Measurements from ENCODE around the gene MMP10.

DNA sequence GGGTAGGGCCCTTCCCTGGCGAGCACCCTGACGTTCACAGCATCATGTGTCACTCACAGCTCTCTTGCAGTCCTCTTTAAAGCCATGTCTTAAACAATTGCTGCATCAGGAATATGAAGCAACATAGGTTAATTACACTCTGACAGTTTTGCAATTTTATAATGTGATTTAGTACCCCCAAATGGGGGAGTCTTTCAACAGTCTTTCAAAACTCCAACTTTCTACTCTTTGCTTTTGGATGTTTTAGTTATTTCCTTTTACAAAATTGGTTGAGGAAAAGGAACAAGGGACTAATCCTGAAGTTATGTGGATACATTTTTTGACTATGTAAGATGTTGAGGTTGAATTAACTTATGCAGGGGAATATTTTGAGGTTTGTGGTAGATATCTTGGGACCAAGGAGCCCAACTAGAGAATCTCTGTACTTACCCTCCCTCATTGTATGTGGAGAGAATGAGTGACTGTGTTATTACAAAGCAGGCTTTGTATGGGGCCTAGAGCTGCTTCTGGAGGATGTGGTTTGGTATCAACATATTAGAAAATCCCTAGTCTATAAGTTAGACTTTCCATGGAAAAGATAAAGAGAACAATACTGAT, 55.4 kb downstream of the MMP10 start, which contains the start of gene MMP8:
- TF ChIP-seq PPARA (CRISPR knock-in tag; IDR thresholded peaks at IDR 0.05; ENCODE audit: borderline replicate concordance), result no peak
- no peak for TF ChIP-seq ARNTL (CRISPR knock-in tag; IDR thresholded peaks at IDR 0.05; ENCODE audit: borderline replicate concordance, low read depth)
- TF ChIP-seq, protein P1, sequence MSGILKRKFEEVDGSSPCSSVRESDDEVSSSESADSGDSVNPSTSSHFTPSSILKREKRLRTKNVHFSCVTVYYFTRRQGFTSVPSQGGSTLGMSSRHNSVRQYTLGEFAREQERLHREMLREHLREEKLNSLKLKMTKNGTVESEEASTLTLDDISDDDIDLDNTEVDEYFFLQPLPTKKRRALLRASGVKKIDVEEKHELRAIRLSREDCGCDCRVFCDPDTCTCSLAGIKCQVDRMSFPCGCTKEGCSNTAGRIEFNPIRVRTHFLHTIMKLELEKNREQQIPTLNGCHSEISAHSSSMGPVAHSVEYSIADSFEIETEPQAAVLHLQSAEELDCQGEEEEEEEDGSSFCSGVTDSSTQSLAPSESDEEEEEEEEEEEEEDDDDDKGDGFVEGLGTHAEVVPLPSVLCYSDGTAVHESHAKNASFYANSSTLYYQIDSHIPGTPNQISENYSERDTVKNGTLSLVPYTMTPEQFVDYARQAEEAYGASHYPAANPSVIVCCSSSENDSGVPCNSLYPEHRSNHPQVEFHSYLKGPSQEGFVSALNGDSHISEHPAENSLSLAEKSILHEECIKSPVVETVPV (CRISPR knock-in tag; IDR thresholded peaks at IDR 0.05), result no peak
- no peak for TF ChIP-seq ZNF565 (CRISPR knock-in tag; conservative IDR thresholded peaks at IDR 0.05; ENCODE audit: low read depth)
- no peak for TF ChIP-seq ZNF70 (CRISPR knock-in tag; IDR thresholded peaks at IDR 0.05)
- no peak for TF ChIP-seq CREB5 (CRISPR knock-in tag; IDR thresholded peaks at IDR 0.05; ENCODE audit: low read depth)
- no peak for TF ChIP-seq OSR1 (CRISPR knock-in tag; IDR thresholded peaks at IDR 0.05)
- TF ChIP-seq ZFP30 (CRISPR knock-in tag; IDR thresholded peaks at IDR 0.05), result no peak
- no peak for TF ChIP-seq PATZ1 (CRISPR knock-in tag; IDR thresholded peaks at IDR 0.05; ENCODE audit: borderline replicate concordance)
- no peak for TF ChIP-seq ESRRG (CRISPR knock-in tag; IDR thresholded peaks at IDR 0.05)
